Colonic mucosa (tissue), 4 donors: ENCODE data around the gene ORC4. TPM values are rescaled to one million over a fixed set of nuclear protein-coding genes. Genes with fewer than 3 reads are reported as not detected.

Experiments used
- DNase-seq: peaks from one replicate; pipeline ENCODE4 v3.0.0-alpha.2; 2020
- H3K27ac ChIP-seq: fragments of 200-600 bp; one replicate; pipeline ENCODE4 v1.8.0; 2021
- H3K27me3 ChIP-seq: fragments of 200-600 bp; one replicate; pipeline ENCODE4 v1.8.0; 2021
- H3K36me3 ChIP-seq: fragments of 200-600 bp; one replicate; pipeline ENCODE4 v1.8.0; 2021
- H3K4me1 ChIP-seq: fragments of 200-600 bp; one replicate; pipeline ENCODE4 v1.8.0; 2021; ENCODE audit warnings: mild to moderate bottlenecking
- H3K4me3 ChIP-seq: fragments of 200-600 bp; one replicate; pipeline ENCODE4 v1.8.0; 2021
- H3K9ac ChIP-seq, 2 donors: one replicate each; pipeline ENCODE4 v1.7.0; 2013; ENCODE audit warnings: control low read depth in 2 of 2, low read depth in 2 of 2, low read length in 2 of 2
- H3K9me3 ChIP-seq: fragments of 200-600 bp; one replicate; pipeline ENCODE4 v1.8.0; 2021
- intact Hi-C: fragments of 100-400 bp; cut with DNase I; formaldehyde crosslinking; loops from one replicate; pipeline ENCODE4 v1.14.1; 2022
- total RNA-seq, 2 donors: library from RNA; stranded (reverse); fragmentation: NEBNext Ultra II Directional in 1 of 2; extraction: Animal tissue kit (Norgen Biotek cat#: 25700) in 1 of 2; gene quantifications; one replicate each; pipeline ENCODE4 v1.2.1, GENCODE V29; 2021
- TF ChIP-seq, protein P1 (sequence below): fragments of 200-600 bp; IDR thresholded peaks from one replicate; pipeline ENCODE4 v1.8.0; 2022; ENCODE audit warnings: antibody characterized with exemption, mild to moderate bottlenecking
- donor health status: healthy.
- donor health status: DM: no; HTN: no; CAD: no.
- donor health status: DM: no; HTN: no; CAD: no.

Gene ORC4
- total RNA-seq, 2 donors from 2014 or later = 42.0 to 42.3 TPM

DNA sequence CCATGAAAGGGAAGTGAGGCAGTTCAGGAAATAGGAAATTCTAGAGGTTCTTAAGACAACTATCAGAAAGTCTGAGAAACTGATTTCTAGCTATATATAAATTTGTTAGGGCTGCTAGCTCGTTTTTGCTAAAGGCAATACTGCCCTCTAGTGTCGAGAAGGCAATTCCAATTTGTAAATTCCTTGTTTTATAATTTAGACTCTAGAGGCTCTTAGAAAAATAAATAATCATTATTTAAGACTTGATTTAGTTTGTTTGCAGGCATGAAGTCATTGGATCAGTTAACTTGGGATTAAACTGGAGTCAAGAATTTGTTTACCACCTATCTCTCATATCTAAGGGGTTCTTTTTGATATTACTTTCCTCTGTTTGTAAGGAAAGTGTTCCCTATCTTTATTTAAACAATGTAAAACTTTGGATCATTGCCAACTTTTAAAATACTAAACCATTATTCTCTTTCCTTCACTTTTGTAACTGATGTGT lies 109.5 kb downstream of the ORC4 start:
- H3K9ac ChIP-seq = no peak overlapping the region
- peak; percentile 26 for DNase-seq
- no peaks in the 10 kb centered on the region for H3K9me3 ChIP-seq
- TF ChIP-seq, protein P1, sequence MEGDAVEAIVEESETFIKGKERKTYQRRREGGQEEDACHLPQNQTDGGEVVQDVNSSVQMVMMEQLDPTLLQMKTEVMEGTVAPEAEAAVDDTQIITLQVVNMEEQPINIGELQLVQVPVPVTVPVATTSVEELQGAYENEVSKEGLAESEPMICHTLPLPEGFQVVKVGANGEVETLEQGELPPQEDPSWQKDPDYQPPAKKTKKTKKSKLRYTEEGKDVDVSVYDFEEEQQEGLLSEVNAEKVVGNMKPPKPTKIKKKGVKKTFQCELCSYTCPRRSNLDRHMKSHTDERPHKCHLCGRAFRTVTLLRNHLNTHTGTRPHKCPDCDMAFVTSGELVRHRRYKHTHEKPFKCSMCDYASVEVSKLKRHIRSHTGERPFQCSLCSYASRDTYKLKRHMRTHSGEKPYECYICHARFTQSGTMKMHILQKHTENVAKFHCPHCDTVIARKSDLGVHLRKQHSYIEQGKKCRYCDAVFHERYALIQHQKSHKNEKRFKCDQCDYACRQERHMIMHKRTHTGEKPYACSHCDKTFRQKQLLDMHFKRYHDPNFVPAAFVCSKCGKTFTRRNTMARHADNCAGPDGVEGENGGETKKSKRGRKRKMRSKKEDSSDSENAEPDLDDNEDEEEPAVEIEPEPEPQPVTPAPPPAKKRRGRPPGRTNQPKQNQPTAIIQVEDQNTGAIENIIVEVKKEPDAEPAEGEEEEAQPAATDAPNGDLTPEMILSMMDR = peak; percentile 72
- H3K27me3 ChIP-seq = no peaks in the 10 kb centered on the region
- H3K27ac ChIP-seq = no peak overlapping the region
- intact Hi-C loops = loop anchor here (5.0 to 10.0 kb wide), 3 partner anchors 576 to 1176 kb away; no protein-coding TSS in a partner anchor
- no peaks in the 10 kb centered on the region for H3K4me1 ChIP-seq
- no peaks in the 10 kb centered on the region for H3K36me3 ChIP-seq
- H3K4me3 ChIP-seq = no peak overlapping the region

DNA sequence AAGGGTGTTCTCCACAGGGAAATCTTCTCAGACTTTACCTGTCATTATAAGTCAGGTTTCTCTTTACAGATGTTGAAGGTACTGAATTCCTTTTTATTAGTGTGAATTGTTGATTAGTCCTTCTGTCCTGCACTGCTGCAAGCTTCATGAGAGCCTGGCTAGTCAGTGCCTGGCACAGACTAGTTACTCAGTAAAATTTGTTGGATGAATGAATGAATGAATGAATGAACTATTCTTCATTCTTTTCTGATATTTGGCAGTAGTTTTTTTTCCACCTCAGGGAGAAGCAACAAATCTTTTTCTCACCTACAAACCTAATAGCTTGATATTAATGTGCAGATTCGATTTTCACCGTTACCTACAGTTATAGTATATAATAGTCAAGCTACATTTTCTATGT lies 111.4 kb downstream of the ORC4 start:
- Histone ChIP-seq H3K9ac (no peak overlapping the region), H3K9me3 (no peaks in the 10 kb centered on the region), H3K27ac (no peak overlapping the region), H3K36me3 (no peaks in the 10 kb centered on the region), H3K27me3 (no peaks in the 10 kb centered on the region), H3K4me1 (no peaks in the 10 kb centered on the region), H3K4me3 (no peak overlapping the region)
- DNase-seq = no peak
- TF ChIP-seq, protein P1 = no peak
- intact Hi-C loops = no loop called here

- Histone ChIP-seq H3K4me3 (no peak overlapping the region), H3K9me3 (no peaks in the 10 kb centered on the region), H3K4me1 (no peaks in the 10 kb centered on the region), H3K9ac (no peak overlapping the region), H3K27me3 (no peaks in the 10 kb centered on the region), H3K27ac (no peak overlapping the region), H3K36me3 (no peaks in the 10 kb centered on the region)
- DNase-seq = no peak
- intact Hi-C loops = no loop called here
- TF ChIP-seq, protein P1 = no peak
Measured at GRCh38 chr2:147904051-147904450, 116.5 kb downstream of the ORC4 start.

- TF ChIP-seq, protein P1 = no peak
- no peaks in the 10 kb centered on the region for H3K4me1 ChIP-seq
- H3K4me3 ChIP-seq = no peak overlapping the region
- no peaks in the 10 kb centered on the region for H3K27me3 ChIP-seq
- no peak for DNase-seq
- no peaks in the 10 kb centered on the region for H3K36me3 ChIP-seq
- no peaks in the 10 kb centered on the region for H3K9me3 ChIP-seq
- intact Hi-C loops = no loop called here
- H3K9ac ChIP-seq = no peak overlapping the region
- H3K27ac ChIP-seq = no peak overlapping the region
Measured at GRCh38 chr2:147888680-147889079, 131.9 kb downstream of the ORC4 start.

DNA sequence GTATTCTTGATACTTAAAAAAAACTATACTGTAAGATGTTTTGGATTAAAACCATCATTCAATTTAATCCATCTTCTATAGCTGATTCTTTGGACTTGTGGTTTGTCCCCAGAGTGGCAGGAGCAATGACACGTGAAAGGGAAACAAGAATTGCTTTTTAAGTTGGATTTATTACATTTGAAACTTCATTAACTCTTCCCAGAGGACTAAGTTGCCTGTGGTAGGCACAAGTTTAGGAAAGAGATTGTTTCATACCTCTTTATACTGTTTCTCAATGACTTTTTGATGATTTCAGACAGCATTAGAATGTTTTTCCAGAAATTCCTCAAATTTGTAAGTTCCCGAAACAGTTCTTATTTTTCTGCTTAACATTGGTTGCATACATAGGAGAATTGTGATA lies 134.4 kb downstream of the ORC4 start:
- TF ChIP-seq, protein P1 = no peak
- no peak overlapping the region for H3K9ac ChIP-seq
- H3K36me3 ChIP-seq = no peaks in the 10 kb centered on the region
- no peaks in the 10 kb centered on the region for H3K27me3 ChIP-seq
- no peak overlapping the region for H3K4me3 ChIP-seq
- H3K9me3 ChIP-seq = no peaks in the 10 kb centered on the region
- H3K4me1 ChIP-seq = no peaks in the 10 kb centered on the region
- H3K27ac ChIP-seq = no peak overlapping the region
- intact Hi-C loops = no loop called here
- no peak for DNase-seq
